ENCODE results near the gene EPHB2.

Gene EPHB2

DNA sequence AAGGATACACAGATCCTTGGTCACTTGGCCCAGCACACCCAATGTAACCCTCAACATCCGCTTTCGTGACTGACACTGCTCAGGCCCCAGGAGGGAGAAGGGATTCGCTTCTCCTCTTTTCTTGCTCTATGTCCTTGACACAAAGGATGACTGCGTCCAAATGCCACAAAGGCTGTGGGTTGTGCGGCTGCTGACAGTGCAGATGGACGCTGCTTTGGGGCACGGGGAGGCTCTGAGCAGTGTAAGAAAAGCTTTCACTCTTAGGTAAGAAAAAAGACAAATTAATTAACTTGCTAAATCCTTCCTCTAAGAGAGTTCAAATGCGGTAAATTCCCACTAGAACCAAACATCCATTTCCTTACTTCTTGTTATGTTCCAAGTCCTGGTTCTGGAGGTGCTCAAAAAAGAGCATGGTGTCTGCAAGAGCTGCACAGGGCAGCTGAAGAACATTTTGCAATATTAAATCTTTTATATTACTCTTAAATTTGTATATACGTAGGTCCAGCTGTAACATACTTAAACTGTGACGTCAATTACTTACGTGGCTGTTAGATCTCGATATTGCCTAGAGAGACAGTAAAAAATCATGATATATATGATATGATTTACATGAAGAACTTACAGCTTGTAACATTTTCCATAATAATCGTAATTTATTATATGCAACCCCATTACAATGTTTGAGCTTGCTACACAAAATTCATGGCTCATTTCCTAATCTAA is 19.4 kb upstream of the EPHB2 start:
- ChIA-PET CTCF (interaction anchor here (0.5 to 1.4 kb wide), 6 partner anchors 13 to 1252 kb away, joined by 3 to 10 read pairs (median 3); no protein-coding TSS in a partner anchor), POLR2A (no interaction called here)

DNA sequence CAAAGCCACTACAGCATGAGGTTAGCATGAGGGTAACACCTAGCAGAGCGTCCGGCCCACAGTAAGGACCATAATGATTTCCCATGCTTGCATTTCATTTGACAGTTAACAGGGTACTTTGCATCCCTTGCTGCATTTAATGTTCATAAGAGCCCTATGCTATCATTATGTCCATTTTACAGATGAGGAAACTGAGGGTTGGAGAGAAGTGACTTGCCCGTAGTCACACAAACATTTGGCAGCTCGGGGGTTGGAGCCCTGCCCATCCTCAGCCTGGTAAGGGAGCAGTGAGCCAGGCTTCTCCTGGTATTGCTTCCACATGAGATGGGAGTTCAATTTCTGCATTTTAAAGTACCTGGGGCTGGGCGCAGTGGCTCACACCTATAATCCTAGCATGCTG is 16.5 kb upstream of the EPHB2 start:
- H3K36me3 ChIP-seq (ENCODE audit: control insufficient read depth in 2 of 2, insufficient read depth in 1 of 2, low read length in 2 of 2), result no peaks in the 10 kb centered on the region
- no peak overlapping the region for H3K4me3 ChIP-seq (ENCODE audit: low read depth, low read length)
- CTCF ChIA-PET, result interaction anchor here (0.6 to 1.1 kb wide), 3 partner anchors 11 to 149 kb away, joined by 3 to 5 read pairs (median 4); no protein-coding TSS in a partner anchor
- no peaks in the 10 kb centered on the region for H3K9me3 ChIP-seq (ENCODE audit: control insufficient read depth, insufficient read depth, low read depth, low read length)
- no peak overlapping the region for H3K27ac ChIP-seq (ENCODE audit: extremely low read depth, low read depth, low read length)
- TF ChIP-seq, protein P1, sequence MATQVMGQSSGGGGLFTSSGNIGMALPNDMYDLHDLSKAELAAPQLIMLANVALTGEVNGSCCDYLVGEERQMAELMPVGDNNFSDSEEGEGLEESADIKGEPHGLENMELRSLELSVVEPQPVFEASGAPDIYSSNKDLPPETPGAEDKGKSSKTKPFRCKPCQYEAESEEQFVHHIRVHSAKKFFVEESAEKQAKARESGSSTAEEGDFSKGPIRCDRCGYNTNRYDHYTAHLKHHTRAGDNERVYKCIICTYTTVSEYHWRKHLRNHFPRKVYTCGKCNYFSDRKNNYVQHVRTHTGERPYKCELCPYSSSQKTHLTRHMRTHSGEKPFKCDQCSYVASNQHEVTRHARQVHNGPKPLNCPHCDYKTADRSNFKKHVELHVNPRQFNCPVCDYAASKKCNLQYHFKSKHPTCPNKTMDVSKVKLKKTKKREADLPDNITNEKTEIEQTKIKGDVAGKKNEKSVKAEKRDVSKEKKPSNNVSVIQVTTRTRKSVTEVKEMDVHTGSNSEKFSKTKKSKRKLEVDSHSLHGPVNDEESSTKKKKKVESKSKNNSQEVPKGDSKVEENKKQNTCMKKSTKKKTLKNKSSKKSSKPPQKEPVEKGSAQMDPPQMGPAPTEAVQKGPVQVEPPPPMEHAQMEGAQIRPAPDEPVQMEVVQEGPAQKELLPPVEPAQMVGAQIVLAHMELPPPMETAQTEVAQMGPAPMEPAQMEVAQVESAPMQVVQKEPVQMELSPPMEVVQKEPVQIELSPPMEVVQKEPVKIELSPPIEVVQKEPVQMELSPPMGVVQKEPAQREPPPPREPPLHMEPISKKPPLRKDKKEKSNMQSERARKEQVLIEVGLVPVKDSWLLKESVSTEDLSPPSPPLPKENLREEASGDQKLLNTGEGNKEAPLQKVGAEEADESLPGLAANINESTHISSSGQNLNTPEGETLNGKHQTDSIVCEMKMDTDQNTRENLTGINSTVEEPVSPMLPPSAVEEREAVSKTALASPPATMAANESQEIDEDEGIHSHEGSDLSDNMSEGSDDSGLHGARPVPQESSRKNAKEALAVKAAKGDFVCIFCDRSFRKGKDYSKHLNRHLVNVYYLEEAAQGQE (tag by site-specific recombination; IDR thresholded peaks at IDR 0.05), result no peak
- TF ChIP-seq ZNF169 (tag by site-specific recombination; IDR thresholded peaks at IDR 0.05) (no peak), PRDM1 (tag by site-specific recombination; IDR thresholded peaks at IDR 0.05) (no peak)
- no peaks in the 10 kb centered on the region for H3K4me1 ChIP-seq (ENCODE audit: control insufficient read depth, insufficient read depth, low read length)
- POLR2A ChIA-PET, result no interaction called here

More for the DNA sequence above, 19.4 kb upstream of the EPHB2 start:
- Histone ChIP-seq H3K27ac (ENCODE audit: extremely low read depth, low read depth, low read length) (no peak overlapping the region), H3K4me3 (ENCODE audit: low read depth, low read length) (no peak overlapping the region), H3K9me3 (ENCODE audit: control insufficient read depth, insufficient read depth, low read depth, low read length) (no peaks in the 10 kb centered on the region), H3K36me3 (ENCODE audit: control insufficient read depth in 2 of 2, insufficient read depth in 1 of 2, low read length in 2 of 2) (no peaks in the 10 kb centered on the region), H3K4me1 (ENCODE audit: control insufficient read depth, insufficient read depth, low read length) (no peaks in the 10 kb centered on the region)
- TF ChIP-seq ZNF2 (tag by site-specific recombination; IDR thresholded peaks at IDR 0.05) (no peak), ZNF701 (tag by site-specific recombination; IDR thresholded peaks at IDR 0.05) (no peak), HOXC10 (CRISPR knock-in tag; IDR thresholded peaks at IDR 0.05) (no peak), ZNF433 (tag by site-specific recombination; IDR thresholded peaks at IDR 0.05; ENCODE audit: low read depth) (no peak), ZNF792 (tag by site-specific recombination; IDR thresholded peaks at IDR 0.05) (no peak), ZNF830 (tag by site-specific recombination; IDR thresholded peaks at IDR 0.05; ENCODE audit: low read depth) (no peak), ZNF112 (tag by site-specific recombination; IDR thresholded peaks at IDR 0.05) (no peak), ZFHX2 (tag by site-specific recombination; conservative IDR thresholded peaks at IDR 0.05) (no peak)
- TF ChIP-seq, protein P2, sequence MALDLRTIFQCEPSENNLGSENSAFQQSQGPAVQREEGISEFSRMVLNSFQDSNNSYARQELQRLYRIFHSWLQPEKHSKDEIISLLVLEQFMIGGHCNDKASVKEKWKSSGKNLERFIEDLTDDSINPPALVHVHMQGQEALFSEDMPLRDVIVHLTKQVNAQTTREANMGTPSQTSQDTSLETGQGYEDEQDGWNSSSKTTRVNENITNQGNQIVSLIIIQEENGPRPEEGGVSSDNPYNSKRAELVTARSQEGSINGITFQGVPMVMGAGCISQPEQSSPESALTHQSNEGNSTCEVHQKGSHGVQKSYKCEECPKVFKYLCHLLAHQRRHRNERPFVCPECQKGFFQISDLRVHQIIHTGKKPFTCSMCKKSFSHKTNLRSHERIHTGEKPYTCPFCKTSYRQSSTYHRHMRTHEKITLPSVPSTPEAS (tag by site-specific recombination; IDR thresholded peaks at IDR 0.05), result no peak

DNA sequence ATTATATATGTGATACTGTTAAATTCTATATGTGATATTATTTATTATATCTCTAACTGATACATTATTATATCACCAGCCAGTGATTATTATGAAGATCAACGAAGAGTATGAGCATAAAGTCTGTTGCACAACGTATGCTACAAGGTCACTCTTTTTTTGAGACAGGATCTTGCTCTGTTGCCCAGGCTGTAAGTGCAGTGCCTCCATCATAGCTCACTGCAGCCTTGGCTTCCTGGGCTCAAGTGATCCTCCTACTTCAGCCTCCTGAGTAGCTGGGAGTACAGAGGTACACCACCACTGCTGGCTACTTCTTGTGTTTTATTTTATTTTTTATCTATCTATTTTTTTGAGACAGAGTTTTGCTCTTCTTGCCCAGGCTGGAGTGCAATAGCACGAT is 14.0 kb upstream of the EPHB2 start:
- Histone ChIP-seq H3K36me3 (ENCODE audit: control insufficient read depth in 2 of 2, insufficient read depth in 1 of 2, low read length in 2 of 2) (no peaks in the 10 kb centered on the region), H3K4me1 (ENCODE audit: control insufficient read depth, insufficient read depth, low read length) (no peaks in the 10 kb centered on the region)
- POLR2A ChIA-PET, result no interaction called here

More for the DNA sequence above, 14.0 kb upstream of the EPHB2 start:
- TF ChIP-seq, protein P3, sequence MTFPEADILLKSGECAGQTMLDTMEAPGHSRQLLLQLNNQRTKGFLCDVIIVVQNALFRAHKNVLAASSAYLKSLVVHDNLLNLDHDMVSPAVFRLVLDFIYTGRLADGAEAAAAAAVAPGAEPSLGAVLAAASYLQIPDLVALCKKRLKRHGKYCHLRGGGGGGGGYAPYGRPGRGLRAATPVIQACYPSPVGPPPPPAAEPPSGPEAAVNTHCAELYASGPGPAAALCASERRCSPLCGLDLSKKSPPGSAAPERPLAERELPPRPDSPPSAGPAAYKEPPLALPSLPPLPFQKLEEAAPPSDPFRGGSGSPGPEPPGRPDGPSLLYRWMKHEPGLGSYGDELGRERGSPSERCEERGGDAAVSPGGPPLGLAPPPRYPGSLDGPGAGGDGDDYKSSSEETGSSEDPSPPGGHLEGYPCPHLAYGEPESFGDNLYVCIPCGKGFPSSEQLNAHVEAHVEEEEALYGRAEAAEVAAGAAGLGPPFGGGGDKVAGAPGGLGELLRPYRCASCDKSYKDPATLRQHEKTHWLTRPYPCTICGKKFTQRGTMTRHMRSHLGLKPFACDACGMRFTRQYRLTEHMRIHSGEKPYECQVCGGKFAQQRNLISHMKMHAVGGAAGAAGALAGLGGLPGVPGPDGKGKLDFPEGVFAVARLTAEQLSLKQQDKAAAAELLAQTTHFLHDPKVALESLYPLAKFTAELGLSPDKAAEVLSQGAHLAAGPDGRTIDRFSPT (tag by site-specific recombination; IDR thresholded peaks at IDR 0.05), result no peak
- TF ChIP-seq SP7 (tag by site-specific recombination; IDR thresholded peaks at IDR 0.05), result no peak
- TF ChIP-seq ZEB2 (tag by site-specific recombination; IDR thresholded peaks at IDR 0.05), result no peak
- TF ChIP-seq, protein P4, sequence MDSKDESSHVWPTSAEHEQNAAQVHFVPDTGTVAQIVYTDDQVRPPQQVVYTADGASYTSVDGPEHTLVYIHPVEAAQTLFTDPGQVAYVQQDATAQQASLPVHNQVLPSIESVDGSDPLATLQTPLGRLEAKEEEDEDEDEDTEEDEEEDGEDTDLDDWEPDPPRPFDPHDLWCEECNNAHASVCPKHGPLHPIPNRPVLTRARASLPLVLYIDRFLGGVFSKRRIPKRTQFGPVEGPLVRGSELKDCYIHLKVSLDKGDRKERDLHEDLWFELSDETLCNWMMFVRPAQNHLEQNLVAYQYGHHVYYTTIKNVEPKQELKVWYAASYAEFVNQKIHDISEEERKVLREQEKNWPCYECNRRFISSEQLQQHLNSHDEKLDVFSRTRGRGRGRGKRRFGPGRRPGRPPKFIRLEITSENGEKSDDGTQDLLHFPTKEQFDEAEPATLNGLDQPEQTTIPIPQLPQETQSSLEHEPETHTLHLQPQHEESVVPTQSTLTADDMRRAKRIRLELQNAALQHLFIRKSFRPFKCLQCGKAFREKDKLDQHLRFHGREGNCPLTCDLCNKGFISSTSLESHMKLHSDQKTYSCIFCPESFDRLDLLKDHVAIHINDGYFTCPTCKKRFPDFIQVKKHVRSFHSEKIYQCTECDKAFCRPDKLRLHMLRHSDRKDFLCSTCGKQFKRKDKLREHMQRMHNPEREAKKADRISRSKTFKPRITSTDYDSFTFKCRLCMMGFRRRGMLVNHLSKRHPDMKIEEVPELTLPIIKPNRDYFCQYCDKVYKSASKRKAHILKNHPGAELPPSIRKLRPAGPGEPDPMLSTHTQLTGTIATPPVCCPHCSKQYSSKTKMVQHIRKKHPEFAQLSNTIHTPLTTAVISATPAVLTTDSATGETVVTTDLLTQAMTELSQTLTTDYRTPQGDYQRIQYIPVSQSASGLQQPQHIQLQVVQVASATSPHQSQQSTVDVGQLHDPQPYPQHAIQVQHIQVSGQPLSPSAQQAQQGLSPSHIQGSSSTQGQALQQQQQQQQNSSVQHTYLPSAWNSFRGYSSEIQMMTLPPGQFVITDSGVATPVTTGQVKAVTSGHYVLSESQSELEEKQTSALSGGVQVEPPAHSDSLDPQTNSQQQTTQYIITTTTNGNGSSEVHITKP (tag by site-specific recombination; IDR thresholded peaks at IDR 0.05), result no peak
- no peak for TF ChIP-seq ZNF138 (tag by site-specific recombination; IDR thresholded peaks at IDR 0.05; ENCODE audit: borderline replicate concordance)
- TF ChIP-seq IKZF3 (tag by site-specific recombination; IDR thresholded peaks at IDR 0.05), result no peak
- Histone ChIP-seq H3K27ac (ENCODE audit: extremely low read depth, low read depth, low read length) (no peak overlapping the region), H3K4me3 (ENCODE audit: low read depth, low read length) (no peak overlapping the region), H3K9me3 (ENCODE audit: control insufficient read depth, insufficient read depth, low read depth, low read length) (no peaks in the 10 kb centered on the region)
- CTCF ChIA-PET, result no interaction called here

All from HEK293 (cell line).